HG02970 (cell line): Measurements from ENCODE around the gene TAGLN.
"Not testable (repeated sequence)": the region's sequence is repeated elsewhere in the genome, so short reads cannot be mapped to it uniquely, and the experiment has no call there.

Experiments
- ATAC-seq: cut with Tn5 transposase; IDR thresholded peaks from one replicate; pipeline ENCODE4 v1.9.1; 2021; ENCODE audit warnings: mild to moderate bottlenecking, moderate library complexity, moderate number of reproducible peaks; ENCODE audit not compliant: unreplicated experiment, low FRiP score

Gene TAGLN

DNA sequence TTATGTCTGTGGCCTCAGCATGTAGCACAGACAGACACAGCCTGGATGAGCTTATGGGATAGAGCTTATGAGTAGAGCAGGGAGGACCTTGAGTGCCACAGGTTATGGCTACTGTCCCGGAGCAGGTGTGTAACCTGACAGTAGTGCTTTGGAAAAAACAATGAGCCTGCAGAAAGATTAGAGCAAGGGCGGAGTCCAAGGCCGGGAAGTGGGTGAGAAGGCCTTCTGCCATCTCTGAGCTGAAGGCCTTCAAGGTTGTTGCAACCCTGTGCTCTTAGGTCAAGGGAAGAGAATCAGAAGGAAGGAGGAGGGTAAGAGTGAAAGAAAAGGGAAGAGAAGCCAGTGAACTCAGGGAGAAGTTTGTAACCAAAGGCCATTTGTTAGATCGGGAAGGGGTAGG lies 3.9 kb upstream of the TAGLN start:
- ATAC-seq = no peak

DNA sequence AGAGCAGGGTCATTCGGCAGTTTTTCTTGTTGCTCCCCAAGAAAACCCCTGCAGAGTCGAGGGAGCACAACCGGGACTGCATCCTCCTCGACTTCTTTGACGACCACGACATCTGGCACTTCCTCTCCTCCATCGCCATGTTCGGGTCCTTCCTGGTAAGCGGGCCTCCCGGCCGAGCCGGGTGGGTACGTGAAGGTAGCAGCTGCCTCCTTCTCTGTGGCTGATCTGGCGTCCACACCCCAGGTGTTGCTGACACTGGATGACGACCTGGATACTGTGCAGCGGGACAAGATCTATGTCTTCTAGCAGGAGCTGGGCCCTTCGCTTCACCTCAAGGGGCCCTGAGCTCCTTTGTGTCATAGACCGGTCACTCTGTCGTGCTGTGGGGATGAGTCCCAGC lies 3.4 kb upstream of the TAGLN start:
- ATAC-seq = no peak

DNA sequence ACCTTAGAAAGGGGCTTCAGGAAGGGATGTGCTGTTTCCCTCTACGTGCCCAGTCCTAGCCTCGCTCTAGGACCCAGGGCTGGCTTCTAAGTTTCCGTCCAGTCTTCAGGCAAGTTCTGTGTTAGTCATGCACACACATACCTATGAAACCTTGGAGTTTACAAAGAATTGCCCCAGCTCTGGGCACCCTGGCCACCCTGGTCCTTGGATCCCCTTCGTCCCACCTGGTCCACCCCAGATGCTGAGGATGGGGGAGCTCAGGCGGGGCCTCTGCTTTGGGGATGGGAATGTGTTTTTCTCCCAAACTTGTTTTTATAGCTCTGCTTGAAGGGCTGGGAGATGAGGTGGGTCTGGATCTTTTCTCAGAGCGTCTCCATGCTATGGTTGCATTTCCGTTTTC lies 2.2 kb upstream of the TAGLN start:
- no peak for ATAC-seq

DNA sequence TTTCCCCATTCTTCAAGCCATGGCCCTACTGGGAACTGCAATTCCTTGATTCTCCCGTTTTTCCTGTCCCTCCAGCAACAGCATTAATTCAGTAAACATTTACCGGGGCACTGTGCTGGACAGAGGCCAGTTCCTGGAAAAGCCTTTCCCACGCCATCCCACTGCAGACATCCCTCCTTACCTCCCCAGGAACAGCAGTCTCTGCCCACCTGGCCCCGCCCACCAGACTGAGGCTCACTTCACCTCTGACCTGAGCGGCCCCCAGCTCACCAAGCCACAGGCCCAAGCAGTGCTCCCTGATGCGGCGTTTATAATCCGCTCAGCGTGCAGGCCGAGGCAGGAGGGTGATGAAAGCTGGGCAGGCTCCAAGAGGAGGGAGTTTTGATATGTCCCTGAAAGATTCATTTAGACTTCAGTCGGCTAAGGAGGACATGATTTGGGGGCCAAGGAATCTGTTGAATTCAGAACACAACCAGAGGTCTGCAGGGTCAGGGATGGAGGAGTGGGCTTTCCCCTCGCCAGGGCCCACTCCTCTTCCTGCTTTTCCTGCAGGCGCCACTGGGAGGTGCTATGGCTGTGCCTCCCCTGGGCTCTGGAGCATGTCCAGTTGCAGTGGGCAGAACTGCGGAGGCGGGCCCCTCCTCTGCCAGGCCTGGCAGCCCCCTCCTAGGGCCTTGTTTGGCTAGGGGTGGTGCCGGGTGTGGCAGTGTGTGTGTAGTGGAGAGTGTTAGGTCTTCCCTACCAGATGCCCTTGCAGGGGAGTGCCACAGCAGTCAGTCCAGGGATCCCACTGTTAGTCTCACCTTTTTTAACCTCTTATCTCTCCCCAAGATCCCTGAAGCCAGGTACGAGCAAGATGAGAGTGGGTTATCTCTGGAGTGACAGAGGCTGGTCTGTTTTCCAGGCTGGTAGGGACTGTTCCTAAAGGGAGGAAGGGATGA lies 1.4 kb upstream of the TAGLN start:
- ATAC-seq = no peak

DNA sequence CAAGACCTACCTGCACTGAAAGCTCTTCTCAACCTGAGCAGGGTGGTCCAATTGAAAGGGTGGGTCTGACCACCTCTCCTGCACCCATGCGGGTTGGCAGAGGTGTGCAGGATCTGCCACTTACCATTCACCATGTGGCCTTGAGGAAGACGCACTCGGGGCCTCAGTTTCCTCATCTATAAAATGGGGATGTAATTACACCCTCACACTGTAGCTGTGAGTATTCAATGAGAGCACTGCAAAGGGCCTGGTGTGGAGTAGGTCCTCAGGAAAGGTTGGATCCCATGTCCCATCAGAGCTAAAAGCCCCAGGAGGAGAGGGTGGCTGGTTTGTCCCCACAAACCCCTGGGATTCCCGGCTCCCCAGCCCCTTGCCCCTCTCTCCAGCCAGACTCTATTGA lies 557 bp upstream of the TAGLN start:
- no peak for ATAC-seq

DNA sequence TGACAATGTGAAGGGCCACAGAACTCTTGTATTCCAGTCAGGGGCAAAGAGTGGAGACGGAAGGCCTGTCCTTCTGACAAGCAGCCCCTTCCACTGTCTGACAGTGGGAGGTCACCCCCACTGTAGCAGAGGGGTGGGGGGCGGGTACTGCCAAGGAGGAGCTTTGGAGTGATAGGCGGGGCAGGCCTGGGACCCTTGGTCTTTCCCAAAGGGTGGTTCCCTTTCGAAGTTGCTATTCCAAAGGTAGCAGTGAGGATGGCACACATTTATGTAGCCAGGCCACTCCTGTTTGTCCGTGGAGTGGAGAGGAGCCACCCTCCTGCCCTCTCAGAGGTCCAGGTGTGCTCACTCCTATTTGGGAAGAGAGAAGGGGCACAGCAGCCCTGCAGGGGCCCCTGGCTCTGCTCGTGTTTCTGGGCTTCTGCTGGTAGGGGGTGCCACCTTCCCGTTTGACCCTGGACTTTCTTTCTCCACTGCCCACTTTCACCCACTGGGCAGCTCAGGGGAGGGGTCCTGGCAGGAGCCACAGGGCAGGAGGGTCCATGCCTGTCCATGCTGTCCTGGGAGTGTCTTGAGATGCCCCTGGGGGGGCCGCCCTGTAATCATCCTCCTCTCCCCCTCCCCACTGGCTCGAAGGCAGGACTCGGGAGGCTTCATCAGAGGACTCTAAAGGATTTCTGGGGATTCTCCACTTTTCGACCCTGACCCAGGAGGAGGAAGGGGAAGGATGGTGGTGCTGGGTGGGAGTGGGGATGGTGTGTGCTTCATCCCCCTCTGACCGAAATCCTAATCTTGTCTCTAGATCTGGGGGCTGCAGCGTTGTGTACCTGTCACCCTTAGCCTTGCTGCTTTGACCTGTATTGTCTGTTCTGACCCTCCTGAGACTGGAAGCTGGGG lies 994 bp downstream of the TAGLN start:
- no peak for ATAC-seq

DNA sequence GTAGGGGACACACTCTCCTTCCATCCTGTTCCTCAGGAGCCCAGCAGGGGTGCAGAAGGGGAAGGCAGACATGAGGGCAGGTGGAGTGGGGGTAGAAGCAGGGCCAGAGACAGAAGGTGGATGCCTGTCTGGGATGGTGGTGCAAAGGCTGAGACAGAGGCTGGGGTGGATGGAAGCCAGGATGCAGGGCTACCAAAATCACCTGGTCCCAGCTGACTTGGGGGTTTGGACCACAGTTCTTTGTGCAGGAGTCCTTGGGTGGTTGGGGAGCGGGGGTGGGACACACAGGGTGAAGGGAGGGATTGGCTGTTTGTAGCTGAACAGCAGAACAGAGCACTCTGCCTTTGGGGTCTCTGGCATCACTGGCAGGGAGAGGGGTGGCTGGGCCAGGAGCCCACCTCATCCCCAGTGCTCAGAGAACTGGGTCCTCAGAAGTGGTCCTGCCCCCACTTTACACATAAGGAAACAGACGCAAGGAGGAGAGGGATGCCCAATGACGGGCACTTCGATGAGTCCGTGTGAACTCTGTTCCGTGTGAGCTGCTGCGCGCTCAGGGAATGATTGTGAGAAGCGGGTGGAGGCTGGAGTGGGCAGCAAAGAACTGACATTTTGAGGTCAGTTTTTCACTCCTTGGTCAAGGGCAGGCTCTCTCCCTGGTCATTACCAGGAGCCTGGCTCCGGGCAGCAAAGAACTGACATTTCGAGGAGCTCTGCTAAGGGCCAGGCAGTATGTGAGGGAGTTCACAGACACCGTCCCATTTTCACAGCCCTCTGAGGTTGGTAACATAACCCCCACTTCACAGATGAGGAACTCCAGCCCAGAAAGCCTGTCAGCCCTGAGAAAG lies 1.9 kb downstream of the TAGLN start:
- ATAC-seq = no peak

DNA sequence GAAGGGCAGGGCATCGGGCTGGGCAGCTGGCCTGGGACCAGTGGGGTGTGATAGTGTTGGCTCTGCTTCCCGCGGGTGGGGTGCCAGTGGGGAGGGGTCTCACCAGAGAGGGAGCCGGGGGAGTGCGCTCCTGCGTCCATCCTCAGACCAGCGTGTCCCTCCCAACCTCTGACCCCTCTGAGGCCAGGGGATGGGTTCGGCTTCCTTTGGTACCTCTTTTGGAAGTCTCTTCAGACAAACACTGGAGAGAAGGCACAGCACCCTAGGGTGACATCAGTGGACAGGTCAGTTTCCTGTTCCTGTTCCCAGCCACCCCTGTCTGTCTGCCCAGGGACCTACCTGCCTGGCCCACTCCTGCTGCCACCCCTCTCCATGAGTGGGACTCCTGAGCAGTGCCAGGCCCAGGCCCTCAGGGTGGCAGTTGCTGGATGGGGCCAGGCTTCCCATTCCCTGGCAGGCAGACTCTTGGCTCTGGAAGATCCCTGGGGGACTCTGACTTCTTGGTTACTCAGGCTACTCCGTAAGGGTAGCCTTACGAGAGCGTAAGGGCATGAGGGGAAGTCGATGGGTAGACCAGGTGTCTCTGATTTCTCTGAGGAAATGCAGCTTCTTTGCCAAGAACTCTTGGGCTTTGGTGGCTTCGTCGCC lies 2.6 kb downstream of the TAGLN start:
- no peak for ATAC-seq

DNA sequence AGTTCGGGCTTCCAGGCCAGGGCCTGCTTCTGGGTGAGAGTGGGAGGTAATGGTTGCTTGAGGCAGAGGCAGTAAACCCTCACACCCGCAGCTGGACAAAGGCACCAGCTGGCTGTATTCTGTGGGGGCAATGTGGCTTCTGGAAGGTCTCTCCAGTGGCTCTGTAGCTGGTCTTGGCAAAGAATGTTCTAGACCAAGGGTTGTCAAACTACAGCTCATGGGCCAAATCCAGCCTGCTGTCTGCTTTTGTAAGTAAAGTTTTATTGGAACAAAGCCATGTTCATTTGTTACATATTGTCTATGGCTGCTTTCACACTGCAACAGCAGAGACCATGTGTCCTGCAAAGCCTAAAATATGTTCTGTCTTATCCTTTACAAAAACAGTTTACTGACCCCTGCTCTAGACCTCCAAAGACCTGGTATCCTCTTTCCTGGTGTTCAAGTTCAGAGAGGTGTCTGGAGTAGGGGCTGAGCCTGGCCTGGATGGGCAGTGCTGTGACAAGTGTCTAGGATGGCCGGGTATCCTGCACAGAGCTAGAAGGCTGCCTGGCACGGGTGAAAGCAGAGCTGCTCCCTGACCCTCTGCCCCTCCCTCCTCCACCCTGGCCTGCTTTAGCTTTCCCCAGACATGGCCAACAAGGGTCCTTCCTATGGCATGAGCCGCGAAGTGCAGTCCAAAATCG lies 3.4 kb downstream of the TAGLN start:
- ATAC-seq = no peak

DNA sequence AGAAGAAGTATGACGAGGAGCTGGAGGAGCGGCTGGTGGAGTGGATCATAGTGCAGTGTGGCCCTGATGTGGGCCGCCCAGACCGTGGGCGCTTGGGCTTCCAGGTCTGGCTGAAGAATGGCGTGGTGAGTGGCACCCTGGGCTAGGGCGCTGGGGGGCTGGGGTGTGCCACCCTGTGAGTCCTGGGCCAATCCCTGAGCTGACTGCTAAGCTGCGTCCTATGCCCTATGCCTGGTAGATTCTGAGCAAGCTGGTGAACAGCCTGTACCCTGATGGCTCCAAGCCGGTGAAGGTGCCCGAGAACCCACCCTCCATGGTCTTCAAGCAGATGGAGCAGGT lies 3.9 kb downstream of the TAGLN start:
- no peak for ATAC-seq

DNA sequence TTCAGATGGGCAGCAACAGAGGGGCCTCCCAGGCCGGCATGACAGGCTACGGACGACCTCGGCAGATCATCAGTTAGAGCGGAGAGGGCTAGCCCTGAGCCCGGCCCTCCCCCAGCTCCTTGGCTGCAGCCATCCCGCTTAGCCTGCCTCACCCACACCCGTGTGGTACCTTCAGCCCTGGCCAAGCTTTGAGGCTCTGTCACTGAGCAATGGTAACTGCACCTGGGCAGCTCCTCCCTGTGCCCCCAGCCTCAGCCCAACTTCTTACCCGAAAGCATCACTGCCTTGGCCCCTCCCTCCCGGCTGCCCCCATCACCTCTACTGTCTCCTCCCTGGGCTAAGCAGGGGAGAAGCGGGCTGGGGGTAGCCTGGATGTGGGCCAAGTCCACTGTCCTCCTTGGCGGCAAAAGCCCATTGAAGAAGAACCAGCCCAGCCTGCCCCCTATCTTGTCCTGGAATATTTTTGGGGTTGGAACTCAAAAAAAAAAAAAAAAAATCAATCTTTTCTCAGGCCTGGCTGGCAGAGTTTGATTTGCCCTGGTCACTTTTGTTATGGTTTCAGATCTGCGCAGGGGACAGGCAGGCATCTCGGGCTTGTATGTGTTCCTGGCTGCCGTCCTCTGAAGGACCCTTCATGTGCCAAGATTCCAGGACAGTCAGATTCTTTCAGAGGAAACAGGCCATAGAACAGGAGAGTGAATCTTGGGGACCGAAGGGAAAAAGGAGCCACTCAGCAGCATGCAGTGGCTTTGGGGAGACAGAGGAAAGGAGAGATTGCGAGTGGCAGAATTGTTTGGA lies 5.3 kb downstream of the TAGLN start:
- ATAC-seq = no peak

DNA sequence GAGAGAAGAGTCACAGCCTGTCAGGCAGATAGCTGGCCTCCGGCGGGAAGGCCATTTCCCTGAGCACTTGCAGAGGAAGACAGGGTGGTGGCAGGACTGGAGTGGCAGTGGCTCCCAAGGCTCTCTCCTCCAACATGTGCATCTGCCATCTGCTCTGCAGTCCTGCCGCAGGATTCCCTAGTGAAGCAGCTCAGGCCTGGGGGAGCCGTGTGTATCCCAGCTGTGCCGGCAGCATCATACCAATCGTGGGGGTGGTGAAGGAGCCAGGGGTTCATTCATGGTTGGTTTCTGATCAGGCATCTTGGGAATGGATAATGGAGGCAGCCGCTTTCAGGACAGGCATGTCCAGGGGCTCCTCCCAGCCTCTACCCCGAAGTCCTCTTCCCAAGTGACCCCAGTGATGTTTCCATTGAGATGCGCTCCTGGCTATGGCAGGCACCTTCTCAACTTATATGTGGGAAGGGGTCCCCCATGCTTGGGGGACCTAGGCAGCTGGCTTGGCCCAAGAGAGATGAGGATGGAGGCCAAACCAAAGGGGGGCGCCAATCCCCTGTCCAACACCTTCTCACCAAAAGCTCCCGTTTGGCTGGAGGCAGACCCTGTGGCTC lies 6.1 kb downstream of the TAGLN start:
- no peak for ATAC-seq

DNA sequence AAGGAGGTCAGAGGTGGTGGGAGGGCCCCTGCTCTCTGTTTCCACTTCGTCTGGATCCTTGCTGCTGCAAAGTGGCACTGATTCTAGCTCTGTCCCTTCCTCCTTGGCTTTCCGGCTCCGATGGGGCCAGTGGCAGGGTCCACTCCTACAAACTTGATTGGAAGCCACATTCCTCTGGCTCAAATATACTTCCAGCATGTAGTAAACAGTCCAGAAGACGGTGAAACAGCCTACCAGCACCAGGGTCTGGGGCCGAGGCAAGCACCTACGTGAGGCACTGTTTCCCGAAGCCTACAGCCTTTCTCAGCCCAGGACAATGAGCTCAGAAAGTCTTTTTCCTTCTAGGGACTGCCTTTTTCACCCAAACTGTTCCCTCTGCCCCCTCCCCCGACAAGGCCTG lies 6.9 kb downstream of the TAGLN start:
- not testable (repeated sequence) for ATAC-seq

DNA sequence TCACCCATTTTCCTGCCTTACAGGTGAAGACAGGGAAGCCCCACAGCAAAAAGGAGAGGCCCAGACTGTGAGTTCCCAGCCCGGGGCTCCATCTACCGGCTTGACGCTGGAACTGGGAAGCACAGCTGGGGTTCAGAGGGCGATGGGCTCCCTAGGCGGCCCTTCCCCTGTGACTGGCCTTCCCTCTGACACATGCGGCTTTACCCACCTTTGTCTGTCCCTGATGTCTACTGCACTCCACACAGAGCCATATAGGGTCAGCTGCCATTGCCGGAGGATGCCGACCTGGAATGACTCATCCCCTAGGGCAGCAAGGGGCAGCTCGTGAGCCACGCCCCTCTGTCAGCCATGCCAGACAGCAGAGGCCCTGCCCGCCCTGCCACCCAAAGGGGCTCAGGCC lies 7.7 kb downstream of the TAGLN start:
- not testable (repeated sequence) for ATAC-seq

DNA sequence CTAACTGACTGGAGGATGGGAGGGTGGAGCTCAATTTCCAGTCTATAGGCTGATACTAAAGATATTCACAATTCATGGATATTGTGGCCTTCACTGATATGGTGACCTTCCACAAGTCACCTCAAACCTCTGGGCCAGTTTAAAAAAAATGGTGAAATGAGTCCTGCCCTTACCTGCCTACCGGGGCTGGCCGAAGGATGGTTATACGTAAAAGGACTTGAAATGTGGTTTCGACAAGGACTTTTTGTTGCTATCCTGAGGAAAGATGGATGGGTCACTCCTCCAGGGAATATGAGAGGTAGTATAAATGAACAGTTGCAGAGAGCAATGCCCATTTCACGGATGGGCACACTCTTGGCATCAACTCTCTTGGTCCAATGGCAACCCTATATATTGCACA lies 8.3 kb downstream of the TAGLN start:
- ATAC-seq = not testable (repeated sequence)

DNA sequence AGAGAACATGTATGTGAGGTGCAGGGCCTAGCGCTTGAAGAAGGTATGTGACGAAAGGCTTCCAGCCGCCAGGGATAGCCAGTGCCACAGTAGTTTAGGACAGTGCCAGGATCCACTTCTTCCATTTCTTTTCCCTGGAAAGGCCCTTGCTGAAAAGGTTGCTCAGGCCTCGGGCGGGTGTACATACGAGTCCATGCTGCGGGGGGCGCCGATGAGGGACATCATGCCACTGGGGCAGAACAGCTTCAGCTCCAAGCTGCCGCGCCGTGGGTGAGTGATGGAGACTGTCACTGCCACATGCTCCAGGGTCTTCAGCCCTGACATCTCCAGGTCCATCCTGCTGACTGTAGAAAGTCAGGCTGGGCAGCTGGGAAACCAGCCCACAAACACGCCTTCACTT lies 9.5 kb downstream of the TAGLN start:
- ATAC-seq = not testable (repeated sequence)

DNA sequence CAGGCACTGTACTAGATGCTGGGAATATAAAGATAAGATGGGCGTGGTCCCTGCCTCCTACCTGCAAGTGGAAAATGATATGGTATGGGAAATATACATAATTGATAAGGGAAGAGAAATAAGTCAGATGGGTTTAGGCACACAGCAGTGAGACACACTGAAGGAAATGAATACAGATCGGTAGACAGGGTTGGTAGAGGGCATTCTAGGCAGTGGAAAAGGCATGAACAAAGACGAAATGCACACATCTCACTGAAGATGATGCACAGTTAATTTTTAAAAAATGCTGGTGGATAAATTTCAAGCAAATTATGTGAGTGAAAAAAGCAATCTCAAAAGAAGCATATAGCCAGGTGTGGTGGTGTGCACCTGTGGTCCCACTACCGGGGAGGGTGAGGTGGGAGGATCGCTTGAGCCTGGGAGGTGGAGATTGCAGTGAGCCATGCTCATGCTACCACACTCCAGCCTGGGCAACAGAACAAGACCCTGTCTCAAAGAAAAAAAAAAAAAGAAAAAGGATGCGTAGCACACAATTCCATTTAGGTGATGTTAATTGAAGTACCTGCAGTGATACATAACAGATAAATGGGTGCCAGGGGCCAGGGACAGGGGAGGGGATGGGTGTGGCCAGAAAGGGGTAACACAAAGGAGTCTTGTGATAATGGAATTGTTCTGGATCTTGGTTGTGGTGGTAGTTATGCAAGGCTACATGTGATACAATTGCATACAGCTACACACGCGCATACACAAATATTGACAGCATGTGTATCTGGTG lies 10.4 kb downstream of the TAGLN start:
- ATAC-seq = not testable (repeated sequence)

DNA sequence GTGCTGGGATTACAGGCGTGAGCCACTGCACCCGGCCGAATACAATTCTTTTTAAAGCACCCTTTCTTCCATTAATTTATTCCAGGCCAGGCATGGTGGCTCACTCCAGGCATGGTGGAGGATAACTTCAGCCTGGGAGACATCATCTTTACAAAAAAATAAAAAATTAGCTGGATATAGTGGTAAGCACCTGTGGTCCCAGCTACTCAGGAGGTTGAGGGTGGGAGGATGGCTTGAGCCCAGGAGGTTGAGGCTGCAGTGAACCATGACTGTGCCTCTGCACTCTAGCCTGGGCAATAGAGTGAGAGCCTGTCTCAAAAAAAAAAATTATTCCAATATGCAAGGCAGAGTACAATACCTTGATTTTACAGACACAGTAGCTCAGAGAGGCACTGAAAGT lies 11.4 kb downstream of the TAGLN start:
- no peak for ATAC-seq
